IMR-90 (cell line): Measurements from ENCODE around the gene CERS1. TPM values are rescaled to one million over a fixed set of nuclear protein-coding genes. Genes with fewer than 3 reads are reported as not detected.
A peak's percentile ranks its signal among the peaks of the same experiment; 100 is the strongest.

Source experiments
- ATAC-seq: fragments of 200-7000 bp; cut with Tn5 transposase; 2 replicates; pipeline ENCODE4 v1.9.1; 2020; ENCODE audit warnings: low read depth, mild to moderate bottlenecking, moderate library complexity
- BruUV-seq: library from RNA; stranded (reverse); fragments of 400-500 nt; replicated peaks from 2 replicates; lab custom pipeline; 2021; lab: Mats Ljungman, UMichigan
- CTCF ChIA-PET: fragments of 300-600 bp; formaldehyde crosslinking; extraction: SDS; loops from one replicate; lab custom pipeline; 2021; ENCODE audit warnings: antibody characterized with exemption; lab: Yijun Ruan, JAX
- POLR2A ChIA-PET: fragments of 300-600 bp; sonication (Branson Sonifier 250); formaldehyde crosslinking; loops from one replicate; lab custom pipeline; 2022; ENCODE audit warnings: antibody characterized with exemption; ENCODE audit not compliant: unreplicated experiment; lab: Charles Lee
- DNase-seq: peaks from one replicate; pipeline ENCODE4 v3.0.0; 2013
- H2AFZ ChIP-seq: replicated peaks from 2 replicates; pipeline ENCODE3; 2013; ENCODE audit warnings: low read length, mild to moderate bottlenecking; ENCODE audit not compliant: poor library complexity
- H2AK5ac ChIP-seq: 2 replicates; pipeline ENCODE4 v1.6.1; 2013; ENCODE audit warnings: low read depth, low read length, inconsistent platforms
- H2AK9ac ChIP-seq: replicated peaks from 2 replicates; pipeline ENCODE3; 2013; ENCODE audit warnings: mild to moderate bottlenecking, low read depth, low read length, moderate library complexity; ENCODE audit not compliant: poor library complexity
- H2BK120ac ChIP-seq: 2 replicates; pipeline ENCODE4 v1.6.1; 2013; ENCODE audit warnings: low read depth, low read length, inconsistent platforms
- H2BK15ac ChIP-seq: 3 replicates; pipeline ENCODE4 v1.6.1; 2013; ENCODE audit warnings: low read depth, low read length, inconsistent platforms
- H2BK20ac ChIP-seq: 2 replicates; pipeline ENCODE4 v1.6.1; 2013; ENCODE audit warnings: low read depth, mild to moderate bottlenecking, inconsistent platforms, low read length, moderate library complexity
- H2BK5ac ChIP-seq: 2 replicates; pipeline ENCODE4 v1.6.1; 2013; ENCODE audit warnings: mild to moderate bottlenecking, low read depth, low read length, inconsistent platforms; ENCODE audit not compliant: poor library complexity, severe bottlenecking
- H3K14ac ChIP-seq: replicated peaks from 2 replicates; pipeline ENCODE4 v1.6.1; 2013; ENCODE audit warnings: low read depth, low read length, inconsistent platforms
- H3K18ac ChIP-seq: 2 replicates; pipeline ENCODE4 v1.6.1; 2013; ENCODE audit warnings: low read depth, low read length, control low read depth
- H3K23ac ChIP-seq: 2 replicates; pipeline ENCODE4 v1.6.1; 2013; ENCODE audit warnings: low read depth, low read length, inconsistent platforms
- H3K27ac ChIP-seq: 2 replicates; pipeline ENCODE4 v1.5.1; 2013; ENCODE audit warnings: mild to moderate bottlenecking, control low read depth, low read length; ENCODE audit not compliant: insufficient read depth
- H3K27me3 ChIP-seq: 2 replicates; pipeline ENCODE4 v1.6.1; 2013; ENCODE audit warnings: low read length; ENCODE audit not compliant: control insufficient read depth, insufficient read depth
- H3K36me3 ChIP-seq: 2 replicates; pipeline ENCODE4 v1.6.1; 2013; ENCODE audit warnings: low read length, mixed read lengths; ENCODE audit not compliant: control insufficient read depth, insufficient read depth
- H3K4ac ChIP-seq: 2 replicates; pipeline ENCODE4 v1.6.1; 2013; ENCODE audit warnings: low read depth, low read length, inconsistent platforms
- H3K4me1 ChIP-seq: 2 replicates; pipeline ENCODE4 v1.6.1; 2013; ENCODE audit warnings: low read length, mixed read lengths; ENCODE audit not compliant: control insufficient read depth, insufficient read depth
- H3K4me2 ChIP-seq: 2 replicates; pipeline ENCODE4 v1.6.1; 2013; ENCODE audit warnings: low read depth, mild to moderate bottlenecking, control low read depth, low read length, moderate library complexity
- H3K4me3 ChIP-seq: 2 replicates; pipeline ENCODE4 v1.5.1; 2013; ENCODE audit warnings: low read depth, mild to moderate bottlenecking, control low read depth, low read length, moderate library complexity; ENCODE audit not compliant: insufficient read depth
- H3K56ac ChIP-seq: 2 replicates; pipeline ENCODE4 v1.6.1; 2013; ENCODE audit warnings: low read length, inconsistent platforms; ENCODE audit not compliant: insufficient read depth; ENCODE audit errors: extremely low read depth
- H3K79me1 ChIP-seq, 2 experiments: 2 replicates each; pipeline ENCODE4 v1.6.1; 2013; ENCODE audit warnings: low read length in 2 of 2, inconsistent platforms in 1 of 2, low read depth in 1 of 2
- H3K9ac ChIP-seq: 2 replicates; pipeline ENCODE4 v1.6.1; 2013; ENCODE audit warnings: low read depth, low read length, control low read depth
- H3K9me1 ChIP-seq: 2 replicates; pipeline ENCODE4 v1.6.1; 2013; ENCODE audit warnings: low read length, inconsistent platforms; ENCODE audit not compliant: insufficient read depth
- H3K9me3 ChIP-seq: 2 replicates; pipeline ENCODE4 v1.6.1; 2013; ENCODE audit warnings: low read length; ENCODE audit not compliant: control insufficient read depth, insufficient read depth
- H4K20me1 ChIP-seq: 2 replicates; pipeline ENCODE4 v1.6.1; 2013; ENCODE audit warnings: low read length, inconsistent platforms; ENCODE audit not compliant: insufficient read depth
- H4K5ac ChIP-seq: 2 replicates; pipeline ENCODE4 v1.6.1; 2013; ENCODE audit warnings: mild to moderate bottlenecking, low read depth, low read length, control low read depth
- H4K8ac ChIP-seq, 2 experiments: 2 replicates each; pipeline ENCODE4 v1.6.1; 2013; ENCODE audit warnings: low read depth in 2 of 2, low read length in 2 of 2, control low read depth in 1 of 2, inconsistent platforms in 1 of 2
- H4K91ac ChIP-seq: 2 replicates; pipeline ENCODE4 v1.6.1; 2013; ENCODE audit warnings: low read depth, low read length, inconsistent platforms; ENCODE audit not compliant: insufficient read depth
- CHD1 ChIP-seq: IDR thresholded peaks from 2 replicates; pipeline ENCODE4 v1.6.1; 2012; ENCODE audit warnings: low read depth, low read length, improper control_type of control experiment
- CTCF ChIP-seq: conservative IDR thresholded peaks from 2 replicates; pipeline ENCODE4 v1.5.1; 2012; ENCODE audit warnings: mild to moderate bottlenecking, low read depth, low read length, improper control_type of control experiment
- FOS ChIP-seq: fragments of 150-350 bp; IDR thresholded peaks from 2 replicates; pipeline ENCODE4 v1.6.1; 2016; ENCODE audit warnings: low read depth, low read length
- MAFK ChIP-seq: IDR thresholded peaks from 2 replicates; pipeline ENCODE4 v1.6.1; 2012; ENCODE audit warnings: low read depth, low read length, improper control_type of control experiment
- MXI1 ChIP-seq: IDR thresholded peaks from 2 replicates; pipeline ENCODE4 v1.6.1; 2012; ENCODE audit warnings: low read depth, mild to moderate bottlenecking, low read length, moderate library complexity, borderline replicate concordance
- RFX5 ChIP-seq: IDR thresholded peaks from 2 replicates; pipeline ENCODE4 v1.8.0; 2012; ENCODE audit warnings: low read depth, mild to moderate bottlenecking, low read length, moderate library complexity
- SMC3 ChIP-seq: fragments of 150-350 bp; IDR thresholded peaks from 2 replicates; pipeline ENCODE4 v1.6.1; 2016; ENCODE audit warnings: low read depth, mild to moderate bottlenecking, antibody characterized with exemption, low read length, moderate library complexity
- USF2 ChIP-seq: fragments of 150-350 bp; IDR thresholded peaks from 2 replicates; pipeline ENCODE4 v1.6.1; 2017; ENCODE audit warnings: mild to moderate bottlenecking, antibody characterized with exemption, low read length, low read depth
- WGBS, 2 experiments: methylation state at CpG; one replicate each; pipeline versions ENCODE4 v1.1.5 to v1.1.7; 2013; ENCODE audit warnings: missing lambda C conversion rate in 2 of 2; ENCODE audit not compliant: insufficient read length in 1 of 2; ENCODE audit errors: extremely low coverage in 2 of 2; 5-methylcytosine and 5-hydroxymethylcytosine counted together
- dilution Hi-C: fragments of 300-500 bp; cut with HindIII; formaldehyde crosslinking; loops from one replicate; pipeline ENCODE4 v1.14.3; 2018; ENCODE audit warnings: low sequenced_read_pairs; ENCODE audit not compliant: unreplicated experiment
- in situ Hi-C: fragments of 300-500 bp; cut with MboI; formaldehyde crosslinking; loops from 3 replicates; pipeline ENCODE4 v1.14.3; 2019; ENCODE audit warnings: low sequenced_read_pairs, inconsistent platforms, mixed read lengths
- intact Hi-C: fragments of 100-400 bp; cut with micrococcal nuclease; formaldehyde crosslinking; loops from 2 replicates; pipeline ENCODE4 v1.10.0; 2022
- polyA plus RNA-seq, 3 experiments: library from polyadenylated mRNA; depleted of rRNA; stranded (reverse); fragments of >200 nt; gene quantifications; 2 replicates each; pipeline ENCODE4 v1.2.3, GENCODE V29; 2012; ENCODE audit warnings: low replicate concordance in 1 of 3
- total RNA-seq: library from RNA; depleted of rRNA; stranded (reverse); fragments of >200 nt; gene quantifications from 2 replicates; pipeline ENCODE4 v1.2.3, GENCODE V29; 2012

The CERS1 gene
- total and polyA plus RNA-seq, 2 of the 4 experiments (the other 2 are of a cell fraction): 0.90 to 4.3 TPM

- Histone ChIP-seq H3K4ac (no peak overlapping the region), H2AK9ac (peak overlapping the region; percentile 28), H2BK120ac (no peak overlapping the region), H4K5ac (no peak overlapping the region), H3K9me1 (peaks cover 7% of the 10 kb centered on the region), H2BK15ac (no peak overlapping the region), H3K9ac (no peak overlapping the region), H2AFZ (no peak overlapping the region), H3K27me3 (no peaks in the 10 kb centered on the region), H3K4me2 (no peak overlapping the region), H3K4me1 (peaks cover 5% of the 10 kb centered on the region), H4K91ac (no peak overlapping the region), H3K56ac (no peak overlapping the region), H3K79me1 (peaks cover 25 to 50% of the 10 kb centered on the region in 2 experiments), H2BK5ac (no peak overlapping the region), H3K9me3 (no peaks in the 10 kb centered on the region), H3K18ac (no peak overlapping the region), H4K20me1 (peaks cover 30% of the 10 kb centered on the region), H3K23ac (no peak overlapping the region), H2BK20ac (no peak overlapping the region), H4K8ac (no peak overlapping the region), H2AK5ac (no peak overlapping the region), H3K36me3 (peaks cover 38% of the 10 kb centered on the region), H3K27ac (no peak overlapping the region), H3K4me3 (no peak overlapping the region), H3K14ac (no peak overlapping the region)
- ChIA-PET CTCF (no interaction called here), POLR2A (no interaction called here)
- dilution Hi-C loops (no loop called here), intact Hi-C loops (no loop called here), in situ Hi-C loops (no loop called here)
- TF ChIP-seq CTCF: no peak
- no peak for TF ChIP-seq USF2
- no peak for TF ChIP-seq CHD1
- TF ChIP-seq SMC3: no peak
- TF ChIP-seq MXI1: no peak
- no peak for TF ChIP-seq MAFK
- no peak for TF ChIP-seq FOS
- TF ChIP-seq RFX5: no peak
- no peak for ATAC-seq
- no peak for DNase-seq
- BruUV-seq: no TSS peak
- WGBS, 2 experiments: 89% methylated on average over 6 of the region's 17 CpGs; no CpG with 5 or more reads in 1 of the 2 experiments
Measured at GRCh38 chr19:18921593-18921992, 25.6 kb upstream of the CERS1 start.
